ENCODE measurements around the gene C9orf152.
"Not testable (repeated sequence)": the region's sequence is repeated elsewhere in the genome, so short reads cannot be mapped to it uniquely, and the experiment has no call there.

C9orf152 gene, protein sequence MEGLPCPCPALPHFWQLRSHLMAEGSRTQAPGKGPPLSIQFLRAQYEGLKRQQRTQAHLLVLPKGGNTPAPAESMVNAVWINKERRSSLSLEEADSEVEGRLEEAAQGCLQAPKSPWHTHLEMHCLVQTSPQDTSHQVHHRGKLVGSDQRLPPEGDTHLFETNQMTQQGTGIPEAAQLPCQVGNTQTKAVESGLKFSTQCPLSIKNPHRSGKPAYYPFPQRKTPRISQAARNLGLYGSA
- 0 to 0.13 (median 0.02) reads per million in 18 experiments for total RNA-seq

- no peak for DNase-seq
These were observed at the start of gene C9orf152 for GRCh38 chr9:110208031-110208430. TSS of gene C9orf152 (minus strand) at chr9:110208159. CDS start at chr9:110207579, 580 bp downstream.

DNA sequence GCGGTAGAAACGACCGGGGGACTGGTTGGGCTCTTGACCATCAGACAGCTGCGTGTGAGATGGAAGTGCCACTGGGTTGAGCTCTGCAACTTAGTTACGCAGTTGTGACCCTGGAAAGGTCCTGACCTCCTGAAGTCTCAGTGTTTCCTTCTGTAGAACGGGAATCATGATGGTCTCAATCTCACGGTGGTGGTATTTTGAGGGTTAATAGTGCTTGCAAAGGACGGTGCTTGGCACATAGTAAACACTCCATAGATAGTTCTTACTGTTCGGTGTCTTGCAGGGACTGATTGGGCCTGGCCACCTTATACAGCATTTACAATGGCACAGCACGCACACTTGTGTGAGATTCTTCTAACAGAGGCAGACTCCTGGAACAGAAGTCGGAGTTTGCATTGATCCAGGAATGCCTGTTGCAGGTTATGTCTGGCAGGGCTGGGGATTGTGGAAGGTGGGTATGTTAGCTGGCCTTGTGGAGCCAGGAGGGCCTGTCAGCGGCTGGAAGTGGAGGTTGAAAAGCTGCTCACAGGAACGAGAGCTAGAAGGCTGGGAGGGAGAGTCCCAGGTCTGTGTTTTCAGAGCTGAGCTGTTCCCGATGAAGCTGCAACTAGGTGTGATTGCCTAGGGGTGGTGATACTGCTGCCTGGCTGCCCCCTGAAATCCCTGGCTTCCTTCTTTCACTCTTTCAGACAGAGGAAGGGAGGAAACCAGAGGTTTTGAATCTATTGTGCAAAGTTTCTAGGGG is 49.3 kb upstream of the C9orf152 start:
- peak; percentile 39 to 41 for DNase-seq

DNA sequence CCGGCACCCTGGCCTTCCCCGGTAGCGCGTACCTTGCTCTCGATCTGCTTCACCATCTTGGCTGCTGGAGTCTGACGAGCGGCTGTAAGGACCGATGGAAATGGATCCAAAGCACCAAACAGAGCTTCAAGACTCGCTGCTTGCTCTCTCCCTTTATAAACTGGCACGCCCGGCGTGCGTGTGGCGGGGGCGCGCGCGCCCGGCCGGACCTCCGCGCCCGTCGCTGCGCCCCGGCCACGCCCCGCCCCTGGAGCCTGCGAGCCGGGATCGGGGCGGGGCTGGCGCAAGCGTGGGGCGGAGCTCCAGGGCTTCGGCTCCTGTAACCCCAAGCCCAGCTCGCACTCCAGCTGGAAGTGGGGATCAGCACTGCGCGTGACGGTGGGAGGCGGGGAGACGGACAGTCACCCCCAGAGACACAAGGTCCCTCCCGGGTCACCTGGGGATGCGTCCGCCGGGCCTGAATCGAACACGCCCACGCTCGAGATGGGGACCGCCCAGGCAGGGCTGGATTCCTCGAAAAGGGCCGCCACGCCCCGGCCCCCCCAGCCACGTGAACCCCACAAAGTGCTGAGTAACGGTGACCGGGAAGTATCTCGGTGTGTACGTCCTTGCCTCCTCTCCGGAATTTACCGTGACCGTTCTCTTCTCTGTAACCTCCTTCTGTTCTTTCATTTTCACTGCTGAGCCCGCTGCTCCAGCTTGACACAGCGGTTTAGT is 48.6 kb upstream of the C9orf152 start, which contains the start of gene TXN:
TXN (minus strand) TSS at position 128 of the 717 bp plus-strand sequence; CDS start at position 56, 72 bp downstream.
- peak; percentile 97 to 99 for DNase-seq

DNA sequence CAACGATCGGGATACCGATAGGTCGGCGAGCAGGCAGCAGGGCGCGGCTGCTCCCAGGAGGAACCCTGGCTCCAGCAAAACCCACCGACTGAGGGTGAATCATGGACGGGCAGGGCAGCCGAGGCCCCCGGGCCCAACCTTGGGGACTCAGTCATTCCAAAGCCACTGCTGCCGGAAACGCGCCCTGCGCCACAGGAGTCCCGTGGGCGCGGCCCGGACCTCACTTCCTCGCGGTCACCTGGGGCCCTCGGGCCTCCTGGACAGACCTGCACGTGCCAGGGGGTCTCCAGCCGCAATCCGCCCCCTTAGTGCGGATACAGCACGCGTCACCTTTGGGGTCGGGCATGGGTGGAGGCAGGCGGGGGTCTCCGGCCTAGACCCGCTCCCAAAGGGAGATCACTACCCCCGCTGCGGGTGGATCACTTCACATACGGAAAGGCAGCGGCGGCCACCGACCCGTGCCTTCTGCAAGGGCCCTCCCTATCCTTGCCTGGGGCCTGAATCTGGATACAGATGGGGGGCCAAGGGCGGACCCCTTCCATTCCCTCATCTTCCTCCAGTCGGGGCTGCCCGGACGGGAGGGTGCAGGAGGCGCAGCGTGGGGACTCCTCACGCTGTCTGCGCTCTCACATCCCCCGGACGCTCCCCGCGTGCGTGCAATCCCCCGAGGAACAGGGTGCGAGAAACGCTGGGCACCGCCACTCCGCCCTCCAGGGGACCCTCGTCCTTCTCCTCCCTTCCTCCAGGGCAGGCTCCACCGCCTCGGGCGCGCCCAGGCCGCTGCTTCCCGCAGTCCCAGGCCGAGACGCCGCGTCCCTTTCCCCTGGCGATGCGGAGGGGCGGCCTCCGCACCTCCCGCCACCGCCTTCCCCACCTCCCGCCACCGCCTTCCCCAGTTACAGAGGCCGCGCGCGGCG is 47.8 kb upstream of the C9orf152 start:
- peak; percentile 27 to 60 for DNase-seq

- DNase-seq: no peak
These were observed 47.1 kb upstream of the C9orf152 start for GRCh38 chr9:110255034-110255462.

DNA sequence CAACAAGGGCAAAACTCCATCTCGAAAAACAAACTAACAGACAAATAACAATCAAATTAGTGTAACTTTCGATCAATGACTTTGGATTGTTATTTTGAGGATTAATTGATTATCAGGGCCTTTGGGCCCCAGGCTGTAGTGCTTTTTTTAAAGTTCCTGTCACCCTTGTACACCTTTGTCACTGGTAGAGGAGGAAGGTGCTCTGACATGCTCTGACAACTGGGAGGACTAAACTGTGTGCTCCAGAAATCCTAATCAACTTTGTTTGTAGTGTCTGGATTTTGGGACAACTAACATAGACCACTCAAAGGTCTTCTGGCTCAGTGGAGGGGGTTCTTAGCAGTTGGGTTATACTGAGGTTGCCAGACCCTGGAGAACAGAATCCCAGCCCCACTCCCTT is 46.5 kb upstream of the C9orf152 start:
- no peak for DNase-seq

- DNase-seq: peak; percentile 19 to 31
These were observed 44.7 kb upstream of the C9orf152 start for GRCh38 chr9:110252509-110253139.

DNA sequence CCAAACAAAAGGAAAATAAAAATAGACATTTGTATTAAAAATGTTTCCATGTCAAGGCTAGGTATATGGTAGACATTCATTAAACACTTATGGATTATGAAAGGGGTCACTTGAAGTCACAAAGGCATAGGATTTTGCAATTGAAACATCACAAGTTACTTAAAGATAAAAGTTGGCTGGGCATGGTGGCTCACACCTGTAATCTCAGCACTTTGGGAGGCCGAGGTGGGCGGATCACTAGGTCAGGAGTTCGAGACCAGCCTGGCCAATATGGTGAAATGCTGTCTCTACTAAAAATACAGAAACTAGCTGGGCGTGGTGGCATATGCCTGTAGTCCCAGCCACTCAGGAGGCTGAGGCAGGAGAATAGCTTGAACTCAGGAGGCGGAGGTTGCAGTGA is 43.8 kb upstream of the C9orf152 start:
- not testable (repeated sequence) for DNase-seq

DNA sequence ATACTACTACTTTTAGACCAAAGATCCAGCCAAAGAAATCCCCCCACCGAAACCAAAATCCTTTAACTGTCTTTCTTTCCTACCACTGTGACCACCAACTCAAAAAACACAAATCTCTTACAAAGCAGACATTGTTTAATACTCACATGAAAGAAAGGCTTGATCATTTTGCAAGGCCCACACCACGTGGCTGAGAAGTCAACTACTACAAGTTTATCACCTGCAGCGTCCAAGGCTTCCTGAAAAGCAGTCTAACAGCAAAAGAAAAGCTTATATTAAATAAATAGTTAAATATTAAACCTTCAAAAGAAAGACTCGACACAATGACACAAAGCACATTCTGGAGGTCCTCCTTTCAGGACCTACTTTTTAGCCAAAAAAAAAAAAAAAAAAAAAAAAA is 43.3 kb upstream of the C9orf152 start:
- DNase-seq: no peak

DNA sequence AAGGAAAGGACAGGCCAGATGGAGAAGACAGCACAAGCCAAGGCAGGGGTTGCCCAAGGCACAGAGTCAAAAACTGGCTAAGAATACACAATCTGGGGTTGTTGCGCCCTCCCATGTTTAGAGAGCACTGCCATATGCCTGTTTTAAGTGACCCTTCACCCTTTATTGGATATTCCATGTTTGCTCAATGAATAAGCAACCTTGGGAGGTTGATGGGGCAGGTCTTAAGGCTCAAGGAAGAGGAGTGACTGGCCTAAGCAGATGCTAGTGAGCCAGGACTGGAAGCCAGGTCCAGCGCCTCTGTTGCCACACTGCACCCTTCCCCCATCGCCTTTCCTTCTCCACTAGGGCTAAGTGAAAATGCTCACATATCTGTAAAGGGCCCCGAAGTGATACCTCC is 41.6 kb upstream of the C9orf152 start:
- DNase-seq: no peak

DNA sequence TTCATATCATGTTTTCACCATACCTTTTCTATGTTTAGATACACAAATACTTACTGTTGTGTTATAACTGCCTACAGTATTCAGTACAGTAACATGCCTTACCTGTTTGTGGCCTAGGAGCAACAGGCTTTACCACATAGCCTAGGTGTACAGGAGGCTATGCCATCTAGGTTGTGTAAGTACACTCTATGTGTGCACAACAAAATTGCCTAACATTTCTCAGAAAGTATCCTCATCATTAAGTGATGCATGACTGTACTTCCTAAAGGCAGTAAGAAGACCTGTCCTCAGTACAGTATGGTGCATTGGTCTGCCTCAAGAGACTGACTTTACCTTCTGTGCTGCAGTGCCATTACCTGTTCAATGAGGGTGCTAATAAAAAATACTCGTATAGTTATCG is 40.4 kb upstream of the C9orf152 start:
- no peak for DNase-seq

DNA sequence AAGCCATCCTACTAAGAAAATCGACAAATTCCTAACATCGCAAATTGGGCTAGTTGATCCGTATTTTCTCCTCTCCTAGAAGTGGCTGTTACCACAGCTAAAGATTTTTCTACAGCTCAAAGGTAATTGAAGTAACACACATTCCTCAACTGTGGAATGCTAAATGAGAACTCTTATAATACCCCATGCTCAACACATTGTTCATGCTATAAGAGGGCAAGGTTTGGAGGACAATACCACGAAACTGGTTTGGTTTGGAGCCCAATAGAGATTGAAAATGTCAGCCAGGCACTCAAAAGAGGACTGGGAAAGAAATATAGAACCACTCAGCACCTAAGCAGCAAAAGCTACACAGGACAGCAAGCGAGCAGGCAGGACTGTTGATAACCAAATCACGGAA is 38.3 kb upstream of the C9orf152 start:
- no peak for DNase-seq

- no peak for DNase-seq
These were observed 36.7 kb upstream of the C9orf152 start for GRCh38 chr9:110244616-110245015.

- DNase-seq: no peak
These were observed 33.9 kb upstream of the C9orf152 start for GRCh38 chr9:110241858-110242321.

DNA sequence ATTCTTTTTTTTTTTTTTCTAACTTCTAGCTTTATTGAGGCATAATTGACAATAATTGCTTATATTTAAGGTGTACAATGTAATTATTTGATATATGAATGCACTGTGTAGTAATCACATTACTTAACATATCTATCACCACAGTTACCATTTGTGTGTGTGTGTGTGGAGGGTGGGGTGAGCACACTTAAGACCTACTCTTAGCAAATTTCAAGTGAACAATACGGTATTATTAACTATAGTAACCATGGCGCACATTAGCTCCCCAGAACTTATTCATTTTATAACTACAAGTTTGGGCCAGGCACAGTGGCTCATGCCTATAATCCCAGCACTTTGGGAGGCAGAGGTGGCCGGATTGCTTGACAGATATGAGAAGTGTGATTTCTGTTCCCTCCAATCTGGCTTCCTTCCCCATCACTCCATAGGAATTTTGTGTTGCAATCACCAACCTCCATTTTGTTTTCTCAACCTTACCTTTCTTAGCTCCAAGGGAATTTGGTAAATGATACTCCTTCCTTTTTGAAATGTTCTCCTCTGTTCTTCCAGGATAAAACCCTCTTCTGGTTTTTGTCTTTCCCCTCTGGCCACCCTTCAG is 33.4 kb upstream of the C9orf152 start:
- no peak for DNase-seq

- DNase-seq: no peak
These were observed 32.2 kb upstream of the C9orf152 start for GRCh38 chr9:110240198-110240597.

- no peak for DNase-seq
These were observed 20.4 kb upstream of the C9orf152 start for GRCh38 chr9:110228321-110228720.

DNA sequence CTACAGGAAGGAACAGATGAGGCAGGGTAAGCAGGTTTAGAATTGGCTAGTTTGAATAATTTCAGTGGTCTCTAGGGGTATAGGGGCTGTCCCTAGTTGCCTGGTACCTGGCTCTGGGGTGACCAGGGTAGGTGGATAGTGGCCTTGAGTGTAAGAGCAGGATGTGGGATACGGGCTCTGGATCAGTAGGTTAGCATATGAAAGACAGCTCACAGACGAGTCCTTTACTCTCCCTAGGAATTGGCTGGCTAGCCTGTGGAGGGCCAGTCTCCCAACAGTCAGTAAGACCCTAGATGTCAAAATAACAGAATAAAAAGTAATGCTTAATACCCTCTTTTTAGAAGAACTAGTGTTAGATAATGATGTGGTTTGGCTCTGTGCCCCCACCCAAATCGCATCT is 16.6 kb upstream of the C9orf152 start:
- DNase-seq: no peak

GRCh38 chr9:110220809-110221208 is 12.8 kb upstream of the C9orf152 start:
- DNase-seq: no peak

DNA sequence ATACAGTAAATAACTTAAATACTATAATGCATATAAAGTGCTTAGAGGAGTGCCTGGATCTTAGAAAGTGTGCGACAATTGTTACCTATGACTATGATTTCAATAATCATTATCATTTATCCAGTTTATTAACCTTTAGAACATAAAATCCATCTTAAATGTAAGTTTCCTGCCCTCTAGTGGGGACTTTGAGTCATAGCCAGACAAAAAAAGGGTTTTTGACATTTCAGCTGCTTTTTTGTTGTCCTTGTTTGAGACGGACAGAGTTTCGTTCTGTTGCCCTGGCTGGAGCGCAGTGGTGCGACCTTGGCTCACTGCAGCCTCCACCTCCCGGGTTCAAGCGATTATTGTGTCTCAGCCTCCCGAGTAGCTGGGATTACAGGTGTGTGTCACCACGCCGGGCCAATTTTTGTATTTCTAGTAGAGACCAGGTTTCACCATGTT is 9.7 kb upstream of the C9orf152 start:
- peak; percentile 49 to 61 for DNase-seq

Measured in inflammatory macrophage (primary cell).